Psoas muscle (tissue), 8 donors: ENCODE data around the gene PACSIN2. TPM values are rescaled to one million over a fixed set of nuclear protein-coding genes. Genes with fewer than 3 reads are reported as not detected.

Source experiments
- ATAC-seq, 4 donors: fragments of 200-7000 bp; cut with Tn5 transposase; one replicate each; pipeline ENCODE4 v1.9.1; 2020; ENCODE audit warnings: moderate library complexity in 3 of 4, mild to moderate bottlenecking in 2 of 4
- DNase-seq, 2 donors: peaks; one replicate each; pipeline ENCODE4 v3.0.0-alpha.2; 2020
- H3K27ac ChIP-seq: fragments of 200-600 bp; one replicate; pipeline ENCODE4 v1.8.0; 2022
- H3K27me3 ChIP-seq, 3 donors: fragments of 200-600 bp in 1 of 3; one replicate each; pipeline versions ENCODE4 v1.6.1 to v1.8.0; 2013 to 2022; ENCODE audit warnings: low read length in 2 of 3, mild to moderate bottlenecking in 2 of 3, moderate library complexity in 1 of 3; ENCODE audit not compliant: insufficient read depth in 3 of 3
- H3K36me3 ChIP-seq, 2 donors: fragments of 200-600 bp in 1 of 2; one replicate each; pipeline versions ENCODE4 v1.6.1 to v1.8.0; 2013 to 2022; ENCODE audit warnings: low read depth in 1 of 2, mild to moderate bottlenecking in 1 of 2, moderate library complexity in 1 of 2; ENCODE audit not compliant: insufficient read depth in 1 of 2
- H3K4me1 ChIP-seq: fragments of 200-600 bp; one replicate; pipeline ENCODE4 v1.8.0; 2022
- H3K4me3 ChIP-seq: fragments of 200-600 bp; one replicate; pipeline ENCODE4 v1.8.0; 2022; ENCODE audit warnings: mild to moderate bottlenecking
- H3K9me3 ChIP-seq: fragments of 200-600 bp; one replicate; pipeline ENCODE4 v1.8.0; 2022
- WGBS, 3 donors: extraction: QIAGEN DNeasy Blood & Tissue Kit; methylation state at CpG; one replicate each; pipeline versions ENCODE4 v1.1.6 to v1.1.7; 2013; 5-methylcytosine and 5-hydroxymethylcytosine counted together
- intact Hi-C, 2 donors: fragments of 100-400 bp; cut with DNase I; formaldehyde crosslinking; loops; one replicate each; pipeline versions ENCODE4 v1.11.0 to v1.14.2; 2022
- polyA plus RNA-seq, 3 donors: library from polyadenylated mRNA; stranded (reverse); fragments of 200-250 nt; gene quantifications; one replicate each; pipeline ENCODE4 v1.2.3, GENCODE V29; 2013
- total RNA-seq, 4 donors: library from RNA; stranded (reverse); fragmentation: NEBNext Ultra II Directional in 2 of 4; extraction: Animal tissue kit (Norgen Biotek cat#: 25700) in 2 of 4; gene quantifications; one replicate each; pipeline versions ENCODE4 v1.2.1 to v1.2.4, GENCODE V29; 2021 to 2023
- TF ChIP-seq, protein P1 (sequence below): fragments of 200-600 bp; IDR thresholded peaks from one replicate; pipeline ENCODE4 v1.8.0; 2022; ENCODE audit warnings: antibody characterized with exemption
- donor health status: healthy with polysubstance abuse.
- donor health status: DM: no; HTN: no; CAD: no; lungs with moderate emphysema.
- donor health status: Bipolar disorder and iron deficiency.
- donor health status: healthy.
- donor health status: DM: yes; HTN: yes; CAD: no.
- donor health status: DM: no; HTN: no; CAD: no.
- donor health status: DM: no; HTN: no; CAD: no.
- donor health status: DM: yes; HTN: yes; CAD: no.

Gene PACSIN2
- total and polyA plus RNA-seq, 7 donors, result 21.0 to 52.2 (median 31.4) TPM

DNA sequence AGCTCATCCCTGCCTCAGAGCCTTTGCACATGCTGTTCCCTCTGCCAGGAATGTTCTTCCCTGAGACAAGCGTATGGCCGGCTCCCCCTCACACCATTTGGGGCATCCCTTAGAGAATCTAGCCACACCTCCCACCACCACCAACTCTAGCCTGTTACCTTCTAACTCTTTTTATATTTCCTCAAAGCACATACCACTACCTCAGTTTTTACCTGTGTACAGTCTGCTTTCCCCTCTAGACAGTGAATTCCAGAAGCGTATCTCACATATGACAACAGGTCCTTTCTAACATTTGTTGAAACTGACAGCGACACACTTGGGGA, 82.8 kb downstream of the PACSIN2 start:
- Histone ChIP-seq H3K27ac (peak overlapping the region; percentile 77), H3K36me3 (no peaks in the 10 kb centered on the region), H3K27me3 (no peaks in the 10 kb centered on the region), H3K9me3 (no peaks in the 10 kb centered on the region), H3K4me1 (peaks cover 78% of the 10 kb centered on the region), H3K4me3 (no peak overlapping the region)
- DNase-seq, result no peak
- TF ChIP-seq, protein P1, sequence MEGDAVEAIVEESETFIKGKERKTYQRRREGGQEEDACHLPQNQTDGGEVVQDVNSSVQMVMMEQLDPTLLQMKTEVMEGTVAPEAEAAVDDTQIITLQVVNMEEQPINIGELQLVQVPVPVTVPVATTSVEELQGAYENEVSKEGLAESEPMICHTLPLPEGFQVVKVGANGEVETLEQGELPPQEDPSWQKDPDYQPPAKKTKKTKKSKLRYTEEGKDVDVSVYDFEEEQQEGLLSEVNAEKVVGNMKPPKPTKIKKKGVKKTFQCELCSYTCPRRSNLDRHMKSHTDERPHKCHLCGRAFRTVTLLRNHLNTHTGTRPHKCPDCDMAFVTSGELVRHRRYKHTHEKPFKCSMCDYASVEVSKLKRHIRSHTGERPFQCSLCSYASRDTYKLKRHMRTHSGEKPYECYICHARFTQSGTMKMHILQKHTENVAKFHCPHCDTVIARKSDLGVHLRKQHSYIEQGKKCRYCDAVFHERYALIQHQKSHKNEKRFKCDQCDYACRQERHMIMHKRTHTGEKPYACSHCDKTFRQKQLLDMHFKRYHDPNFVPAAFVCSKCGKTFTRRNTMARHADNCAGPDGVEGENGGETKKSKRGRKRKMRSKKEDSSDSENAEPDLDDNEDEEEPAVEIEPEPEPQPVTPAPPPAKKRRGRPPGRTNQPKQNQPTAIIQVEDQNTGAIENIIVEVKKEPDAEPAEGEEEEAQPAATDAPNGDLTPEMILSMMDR, result no peak
- ATAC-seq, result no peak
- intact Hi-C loops, result no loop called here
- 92 to 98% (median 96%) methylated on average over 4 of the region's 4 CpGs for WGBS, 3 donors

DNA sequence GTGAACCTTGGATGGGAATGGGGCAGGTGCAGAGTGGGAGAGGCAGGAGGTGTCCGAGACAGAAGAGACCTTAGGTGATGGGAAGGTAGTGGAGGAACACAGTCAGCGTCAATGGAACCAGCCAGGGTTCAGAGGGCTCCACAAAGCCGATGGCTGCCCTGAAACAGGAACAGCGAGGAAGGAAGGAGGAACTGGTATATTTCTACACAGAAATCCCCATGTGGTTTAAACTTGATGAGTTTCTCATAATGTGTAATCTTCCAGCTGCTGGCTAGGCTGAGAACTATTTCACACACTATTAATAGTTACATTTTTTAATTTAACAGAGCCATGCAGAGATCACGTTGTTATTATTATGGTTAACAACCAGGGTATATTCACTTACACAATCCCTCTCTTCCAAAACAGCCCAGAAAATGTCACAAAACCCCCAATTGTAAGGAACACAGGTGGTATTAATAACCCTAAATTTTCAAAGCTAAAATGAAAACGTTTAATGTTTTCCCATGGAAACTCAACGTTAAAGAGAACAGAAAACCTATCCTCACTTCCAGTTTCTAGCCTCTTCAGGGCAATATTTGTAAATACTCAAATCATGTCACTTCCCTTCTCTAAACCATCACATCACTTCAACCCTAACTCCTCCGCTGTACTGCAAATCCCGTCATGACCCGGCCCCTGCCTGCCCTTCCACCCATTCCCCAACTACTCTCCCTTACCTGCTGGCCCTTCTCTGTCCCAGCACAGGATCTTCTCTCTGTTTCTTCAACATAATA, 83.3 kb downstream of the PACSIN2 start:
- H3K9me3 ChIP-seq, result no peaks in the 10 kb centered on the region
- intact Hi-C loops, result no loop called here
- peaks cover 83% of the 10 kb centered on the region for H3K4me1 ChIP-seq
- ATAC-seq (peak; percentile 13 to 46 (median 44)), DNase-seq (no peak)
- no peaks in the 10 kb centered on the region for H3K36me3 ChIP-seq
- H3K27me3 ChIP-seq, result no peaks in the 10 kb centered on the region
- peak overlapping the region; percentile 77 for H3K27ac ChIP-seq
- 39 to 43% (median 42%) methylated on average over 10 of the region's 10 CpGs for WGBS, 3 donors
- no peak overlapping the region for H3K4me3 ChIP-seq
- TF ChIP-seq, protein P1, result no peak

DNA sequence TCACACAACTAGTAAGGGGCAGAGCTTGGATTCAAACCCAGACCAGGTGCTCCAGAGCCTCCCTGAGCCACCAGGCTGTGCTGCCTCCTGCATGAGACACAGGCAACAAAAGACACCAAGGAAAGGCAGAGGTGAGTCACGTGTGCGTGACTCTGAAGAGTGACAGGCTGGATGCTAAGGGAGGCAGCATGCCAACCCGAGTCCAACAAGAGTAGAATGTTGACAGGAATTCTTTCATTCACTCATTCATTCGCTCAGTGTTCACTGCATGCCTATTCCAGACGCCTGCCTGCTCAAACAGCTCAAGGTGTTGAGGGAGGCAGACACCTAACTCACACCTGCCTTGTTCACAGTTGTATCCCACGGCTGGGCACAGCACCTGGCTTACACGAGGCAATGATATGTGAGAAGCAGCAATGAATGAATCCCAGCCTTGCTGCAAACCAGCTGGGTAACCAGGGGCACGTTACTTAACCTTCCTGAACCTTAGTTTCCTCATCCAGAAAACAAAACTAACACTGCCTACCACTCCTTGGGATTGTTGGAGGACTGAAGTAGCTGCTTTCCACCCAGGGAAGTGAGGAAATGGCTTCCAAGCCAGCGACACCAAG, 84.0 kb downstream of the PACSIN2 start:
- no peaks in the 10 kb centered on the region for H3K36me3 ChIP-seq
- DNase-seq (peak; percentile 39 to 74), ATAC-seq (peak; percentile 56 to 77 (median 71))
- H3K9me3 ChIP-seq, result no peaks in the 10 kb centered on the region
- TF ChIP-seq, protein P1, result peak; percentile 10
- intact Hi-C loops, result no loop called here
- H3K4me1 ChIP-seq, result peaks cover 90% of the 10 kb centered on the region
- H3K4me3 ChIP-seq, result no peak overlapping the region
- no peaks in the 10 kb centered on the region for H3K27me3 ChIP-seq
- 51 to 69% (median 53%) methylated on average over 9 of the region's 9 CpGs for WGBS, 3 donors
- H3K27ac ChIP-seq, result peak overlapping the region; percentile 77

DNA sequence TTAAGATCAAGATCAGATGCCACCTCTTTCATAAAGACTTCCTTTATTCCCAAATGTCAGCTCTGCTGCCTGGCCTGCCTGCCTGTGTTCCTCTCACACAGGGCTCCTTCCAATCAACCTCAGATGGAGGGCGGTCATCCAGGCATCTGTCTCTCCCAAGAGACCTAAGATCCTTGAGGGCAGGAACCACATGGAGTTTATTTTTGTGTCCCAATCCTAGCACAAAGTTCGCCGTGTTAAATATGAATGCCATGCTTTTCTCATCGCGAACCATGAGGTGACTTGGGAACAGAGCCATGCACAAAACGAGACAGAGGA, 85.2 kb downstream of the PACSIN2 start:
- DNase-seq (no peak), ATAC-seq (peak in 2 of 4 donors; percentile 15 to 25)
- whole genome bisulfite sequencing, 3 donors, result 13 to 26% (median 17%) methylated on average over 6 of the region's 6 CpGs
- Histone ChIP-seq H3K4me1 (peaks cover 91% of the 10 kb centered on the region), H3K27ac (peak overlapping the region; percentile 77), H3K9me3 (no peaks in the 10 kb centered on the region), H3K27me3 (no peaks in the 10 kb centered on the region), H3K4me3 (no peak overlapping the region), H3K36me3 (no peaks in the 10 kb centered on the region)
- intact Hi-C loops, result no loop called here
- TF ChIP-seq, protein P1, result no peak
